B cell (primary cell): ENCODE data around the gene ZNF691. TPM values are rescaled to one million over a fixed set of nuclear protein-coding genes. Genes with fewer than 3 reads are reported as not detected.

ENCODE experiments used
- ATAC-seq: fragments of 200-7000 bp; cut with Tn5 transposase; one replicate; pipeline ENCODE4 v1.10.0; 2021; ENCODE audit warnings: low read depth, mild to moderate bottlenecking, moderate number of reproducible peaks, moderate library complexity
- CTCF ChIA-PET: fragments of 350-600 bp; sonication (Branson Sonifier 250); formaldehyde crosslinking; loops from one replicate; lab custom pipeline; 2021; ENCODE audit warnings: antibody characterized with exemption, inconsistent platforms; lab: Charles Lee
- POLR2A ChIA-PET: fragments of 350-600 bp; sonication (Branson Sonifier 250); formaldehyde crosslinking; loops from one replicate; lab custom pipeline; 2021; ENCODE audit warnings: antibody characterized with exemption; lab: Charles Lee
- DNase-seq: peaks from one replicate; pipeline ENCODE4 v3.0.0; 2013
- H2AFZ ChIP-seq: 2 replicates; pipeline ENCODE4 v1.6.1; 2012; ENCODE audit warnings: mild to moderate bottlenecking, low read depth, low read length; ENCODE audit not compliant: insufficient read depth, poor library complexity, severe bottlenecking
- H3K27ac ChIP-seq, 2 donors: 1 replicate in 1 of 2; 2 replicates in 1 of 2; pipeline ENCODE4 v1.5.1; 2012 to 2013; ENCODE audit warnings: low read length in 2 of 2, mild to moderate bottlenecking in 2 of 2, moderate library complexity in 1 of 2
- H3K27me3 ChIP-seq, 4 experiments: fragments of 200-600 bp in 1 of 4; sonication (generic) in 1 of 4; replicated peaks in 1 of 4; 1 replicate in 2 of 4; 2 replicates in 2 of 4; pipeline versions ENCODE4 v1.6.1 to v1.7.0; 2013 to 2016; ENCODE audit warnings: low read length in 3 of 4, mild to moderate bottlenecking in 2 of 4, mixed read lengths in 1 of 4, moderate library complexity in 1 of 4; ENCODE audit not compliant: insufficient read depth in 4 of 4, control insufficient read depth in 3 of 4; ENCODE audit errors: control extremely low read depth in 1 of 4
- H3K36me3 ChIP-seq, 2 experiments: replicated peaks in 1 of 2; 1 replicate in 1 of 2; 2 replicates in 1 of 2; pipeline versions ENCODE4 v1.6.1 to v1.7.1; 2013; ENCODE audit warnings: low read length in 1 of 2; ENCODE audit not compliant: insufficient read depth in 2 of 2, control insufficient read depth in 1 of 2; ENCODE audit errors: control extremely low read depth in 1 of 2, extremely low read depth in 1 of 2
- H3K4me1 ChIP-seq, 2 donors: fragments of 200-600 bp in 1 of 2; sonication (generic) in 1 of 2; 1 replicate in 1 of 2; 2 replicates in 1 of 2; pipeline versions ENCODE4 v1.5.1 to v1.6.1; 2013 to 2017; ENCODE audit warnings: low read length in 2 of 2; ENCODE audit not compliant: control insufficient read depth in 2 of 2, insufficient read depth in 2 of 2
- H3K4me2 ChIP-seq: replicated peaks from 2 replicates; pipeline ENCODE3; 2012; ENCODE audit warnings: mild to moderate bottlenecking, low read depth, low read length; ENCODE audit not compliant: poor library complexity, severe bottlenecking
- H3K4me3 ChIP-seq, 5 experiments: fragments of 200-600 bp in 1 of 5; sonication (generic) in 1 of 5; 1 replicate in 3 of 5; 2 replicates in 2 of 5; pipeline versions ENCODE4 v1.5.1 to v1.7.0; 2011 to 2016; ENCODE audit warnings: low read length in 4 of 5, mild to moderate bottlenecking in 4 of 5, low read depth in 2 of 5, control low read depth in 1 of 5, moderate library complexity in 1 of 5; ENCODE audit not compliant: insufficient read depth in 1 of 5; ENCODE audit errors: control extremely low read depth in 1 of 5, extremely low read depth in 1 of 5
- H3K79me2 ChIP-seq: fragments of 200-600 bp; sonication (generic); one replicate; pipeline ENCODE4 v1.6.0; 2016; ENCODE audit warnings: low read length; ENCODE audit not compliant: control insufficient read depth, insufficient read depth
- H3K9ac ChIP-seq: fragments of 200-600 bp; sonication (generic); 2 replicates; pipeline ENCODE4 v1.6.1; 2017; ENCODE audit warnings: mild to moderate bottlenecking, low read length, moderate library complexity
- H3K9me3 ChIP-seq, 3 donors: one replicate each; pipeline versions ENCODE4 v1.6.1 to v1.7.1; 2013; ENCODE audit warnings: low read length in 2 of 3; ENCODE audit not compliant: control insufficient read depth in 2 of 3, insufficient read depth in 1 of 3; ENCODE audit errors: control extremely low read depth in 1 of 3
- H4K20me1 ChIP-seq: 2 replicates; pipeline ENCODE4 v1.6.0; 2012; ENCODE audit warnings: mild to moderate bottlenecking, low read length; ENCODE audit not compliant: insufficient read depth, control insufficient read depth, poor library complexity, severe bottlenecking
- H3K27ac Mint-ChIP-seq: one replicate; pipeline ENCODE4 v1.8.0; 2021; ENCODE audit warnings: mixed read lengths
- H3K27me3 Mint-ChIP-seq: one replicate; pipeline ENCODE4 v1.8.0; 2021; ENCODE audit warnings: mixed read lengths
- H3K4me1 Mint-ChIP-seq: one replicate; pipeline ENCODE4 v1.8.0; 2021; ENCODE audit warnings: mixed read lengths
- H3K4me3 Mint-ChIP-seq: one replicate; pipeline ENCODE4 v1.8.0; 2021; ENCODE audit warnings: mixed read lengths
- H3K9me3 Mint-ChIP-seq: one replicate; pipeline ENCODE4 v1.8.0; 2022; ENCODE audit warnings: mixed read lengths; ENCODE audit not compliant: insufficient read depth
- CTCF ChIP-seq: fragments of 200-600 bp; IDR thresholded peaks from one replicate; pipeline ENCODE4 v1.8.0; 2022; ENCODE audit warnings: antibody characterized with exemption, mild to moderate bottlenecking
- EZH2 ChIP-seq: IDR thresholded peaks from 2 replicates; pipeline ENCODE4 v1.6.1; 2012; ENCODE audit warnings: borderline replicate concordance, low read depth, mild to moderate bottlenecking, moderate library complexity, low read length; ENCODE audit not compliant: insufficient read depth, poor library complexity, severe bottlenecking
- WGBS: methylation state at CpG from one replicate; pipeline ENCODE4 v1.1.5; 2013; ENCODE audit warnings: missing lambda C conversion rate; ENCODE audit not compliant: insufficient coverage; 5-methylcytosine and 5-hydroxymethylcytosine counted together
- intact Hi-C: fragments of 100-400 bp; cut with micrococcal nuclease; formaldehyde crosslinking; loops from one replicate; pipeline ENCODE4 v1.10.0; 2022
- polyA plus RNA-seq: library from polyadenylated mRNA; depleted of rRNA; stranded (reverse); fragments of >200 nt; gene quantifications from 2 replicates; pipeline ENCODE4 v1.2.3, GENCODE V29; 2012
- total RNA-seq, 2 donors: library from RNA; stranded (reverse); fragments of 120-200 nt in 1 of 2; gene quantifications; 1 replicate in 1 of 2; 2 replicates in 1 of 2; pipeline versions ENCODE4 v1.2.3 to v1.2.4, GENCODE V29; 2013 to 2022

The ZNF691 gene
- total and polyA plus RNA-seq, 2 donors (not counting 1 experiment from before 2014, with no cell fraction given), result 12.4 to 17.1 TPM

GRCh38 chr1:42845866-42846256, 552 bp upstream of the ZNF691 start:
- POLR2A ChIA-PET, result interaction anchor here (0.6 to 2.1 kb wide), 7 partner anchors 8 to 227 kb away, joined by 3 to 16 read pairs (median 3); partner anchors contain the start of genes ERMAP, PPIH and SVBP
- H3K4me1 ChIP-seq, result peaks cover 17 to 19% of the 10 kb centered on the region in 2 donors
- Mint-ChIP-seq H3K9me3 (no peaks in the 10 kb centered on the region), H3K4me1 (peaks cover 40% of the 10 kb centered on the region), H3K27ac (peak overlapping the region; percentile 91), H3K27me3 (no peaks in the 10 kb centered on the region), H3K4me3 (peak overlapping the region; percentile 95)
- H3K36me3 ChIP-seq, result no peaks in the 10 kb centered on the region
- 2% methylated on average over 6 of the region's 10 CpGs for WGBS
- H3K9ac ChIP-seq, result peak overlapping the region; percentile 85
- DNase-seq (no peak), ATAC-seq (peak; percentile 7)
- H3K27ac ChIP-seq, result no peak overlapping the region
- peak overlapping the region; percentile 80 to 92 (median 90) for H3K4me3 ChIP-seq
- no peaks in the 10 kb centered on the region for H4K20me1 ChIP-seq
- CTCF ChIA-PET, result interaction anchor here (0.7 to 3.4 kb wide), 10 partner anchors 7 to 227 kb away, joined by 3 to 27 read pairs (median 3); partner anchors contain the start of genes C1orf50, P3H1 and YBX1
- peak overlapping the region; percentile 87 for H3K4me2 ChIP-seq
- H3K79me2 ChIP-seq, result peaks cover 12% of the 10 kb centered on the region
- peak overlapping the region; percentile 96 for H2AFZ ChIP-seq
- peaks cover 0 to 2% (median 0%) of the 10 kb centered on the region in 3 donors for H3K9me3 ChIP-seq
- intact Hi-C loops, result loop anchor here (1.0 to 5.0 kb wide), 9 partner anchors 29 to 809 kb away; partner anchors contain the start of genes C1orf50, CDC20, CFAP57 and EBNA1BP2
- no peak for TF ChIP-seq EZH2
- no peak for TF ChIP-seq CTCF
- H3K27me3 ChIP-seq, result no peaks in the 10 kb centered on the region

GRCh38 chr1:42847111-42847595, 740 bp downstream of the ZNF691 start:
- no peaks in the 10 kb centered on the region for H3K27me3 Mint-ChIP-seq
- DNase-seq, result no peak
- ATAC-seq, result no peak
- H3K4me3 Mint-ChIP-seq, result peak overlapping the region; percentile 95
- Histone ChIP-seq H3K9me3 (peaks cover 0 to 10% (median 0%) of the 10 kb centered on the region in 3 donors), H3K27ac (peak overlapping the region in 1 of 2 donors; percentile 76), H3K79me2 (peaks cover 12% of the 10 kb centered on the region), H3K4me3 (peak overlapping the region; percentile 80 to 92 (median 90)), H3K27me3 (no peaks in the 10 kb centered on the region), H3K9ac (peak overlapping the region; percentile 85), H3K4me2 (peak overlapping the region; percentile 87), H3K4me1 (peaks cover 22 to 31% of the 10 kb centered on the region in 2 donors), H4K20me1 (no peaks in the 10 kb centered on the region), H3K36me3 (peaks cover 0 to 5% of the 10 kb centered on the region in 2 experiments), H2AFZ (peak overlapping the region; percentile 96)
- peaks cover 52% of the 10 kb centered on the region for H3K4me1 Mint-ChIP-seq
- 13% methylated on average over 6 of the region's 6 CpGs for WGBS
- no peaks in the 10 kb centered on the region for H3K9me3 Mint-ChIP-seq
- H3K27ac Mint-ChIP-seq, result peak overlapping the region; percentile 91
- CTCF ChIA-PET, result interaction anchor here (1.1 to 3.4 kb wide), 7 partner anchors 9 to 226 kb away, joined by 3 to 27 read pairs (median 7); partner anchors contain the start of genes C1orf50, P3H1 and YBX1
- intact Hi-C loops, result loop anchor here (2.0 to 5.0 kb wide), 5 partner anchors 75 to 810 kb away; partner anchors contain the start of genes CDC20, PPCS, YBX1 and ZMYND12
- POLR2A ChIA-PET, result interaction anchor here (2.1 kb wide), 1 partner anchor 31 kb away, joined by 16 read pairs; the partner anchor contains the start of genes ERMAP and SVBP
- TF ChIP-seq CTCF (no peak), EZH2 (no peak)
